GM18498 (cell line): Measurements from ENCODE around the gene TTLL10.
"Not testable (repeated sequence)": the region's sequence is repeated elsewhere in the genome, so short reads cannot be mapped to it uniquely, and the experiment has no call there.

Experiments used
- ATAC-seq: cut with Tn5 transposase; IDR thresholded peaks from one replicate; pipeline ENCODE4 v1.9.1; 2021; ENCODE audit warnings: mild to moderate bottlenecking, moderate library complexity; ENCODE audit not compliant: unreplicated experiment

TTLL10 gene

GRCh38 chr1:1183833-1184775 is 10.4 kb downstream of the TTLL10 start:
- no peak for ATAC-seq

GRCh38 chr1:1185101-1185765 is 11.6 kb downstream of the TTLL10 start:
- ATAC-seq = no peak

GRCh38 chr1:1187938-1188337 is 14.3 kb downstream of the TTLL10 start:
- ATAC-seq = no peak

GRCh38 chr1:1189111-1189510 is 15.4 kb downstream of the TTLL10 start:
- ATAC-seq = no peak

- no peak for ATAC-seq
Observed at GRCh38 chr1:1191734-1192133, 18.1 kb downstream of the TTLL10 start.

- ATAC-seq = no peak
Observed at GRCh38 chr1:1194723-1195122, 21.0 kb downstream of the TTLL10 start.

- not testable (repeated sequence) for ATAC-seq
Observed at GRCh38 chr1:1195726-1196125, 22.0 kb downstream of the TTLL10 start.

GRCh38 chr1:1196431-1197187 is 22.9 kb downstream of the TTLL10 start:
- no peak for ATAC-seq

- ATAC-seq = no peak
Observed at GRCh38 chr1:1197188-1197500, 23.5 kb downstream of the TTLL10 start.

- no peak for ATAC-seq
Observed at GRCh38 chr1:1197551-1198422, 24.1 kb downstream of the TTLL10 start.

- no peak for ATAC-seq
Observed at GRCh38 chr1:1198423-1199140, 24.9 kb downstream of the TTLL10 start.

GRCh38 chr1:1199141-1199960 is 25.7 kb downstream of the TTLL10 start:
- no peak for ATAC-seq

- ATAC-seq = no peak
Observed at GRCh38 chr1:1199961-1200875, 26.5 kb downstream of the TTLL10 start.

- ATAC-seq = peak; percentile 45
Observed at GRCh38 chr1:1200876-1201810, 27.5 kb downstream of the TTLL10 start.

GRCh38 chr1:1202831-1203560 is 29.3 kb downstream of the TTLL10 start:
- no peak for ATAC-seq
